C4-2B (cell line): Measurements from ENCODE around the gene MSMB.

Experiments used
- H3K27ac ChIP-seq: fragments of 450-650 bp; 2 replicates; pipeline ENCODE4 v1.5.1; 2017
- ZFX ChIP-seq: fragments of 450-650 bp; IDR thresholded peaks from 2 replicates; pipeline ENCODE4 v1.6.1; 2017
- TF ChIP-seq, protein P1 (sequence below): fragments of 450-650 bp; conservative IDR thresholded peaks from 2 replicates; pipeline ENCODE4 v1.5.1; 2017; ENCODE audit warnings: mild to moderate bottlenecking

The MSMB gene

DNA sequence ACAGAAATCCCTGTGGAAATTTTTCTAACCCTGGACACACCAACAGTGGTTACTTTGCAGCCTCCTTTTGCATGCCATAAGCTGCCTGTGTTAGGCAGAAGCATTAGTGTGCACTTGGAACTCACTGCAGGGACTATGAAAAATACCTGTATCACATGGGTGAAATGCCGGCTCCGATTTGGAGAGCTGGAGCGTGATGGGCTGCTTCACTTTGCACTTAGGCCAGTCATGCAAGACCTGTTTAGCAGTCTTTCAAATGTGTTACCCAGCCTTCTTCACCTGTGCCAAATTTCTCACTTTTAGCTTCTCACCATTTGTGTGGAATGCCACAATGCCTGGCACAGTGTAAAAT lies 26.9 kb downstream of the MSMB start:
- no peak overlapping the region for H3K27ac ChIP-seq
- TF ChIP-seq ZFX, result no peak
- TF ChIP-seq, protein P1, sequence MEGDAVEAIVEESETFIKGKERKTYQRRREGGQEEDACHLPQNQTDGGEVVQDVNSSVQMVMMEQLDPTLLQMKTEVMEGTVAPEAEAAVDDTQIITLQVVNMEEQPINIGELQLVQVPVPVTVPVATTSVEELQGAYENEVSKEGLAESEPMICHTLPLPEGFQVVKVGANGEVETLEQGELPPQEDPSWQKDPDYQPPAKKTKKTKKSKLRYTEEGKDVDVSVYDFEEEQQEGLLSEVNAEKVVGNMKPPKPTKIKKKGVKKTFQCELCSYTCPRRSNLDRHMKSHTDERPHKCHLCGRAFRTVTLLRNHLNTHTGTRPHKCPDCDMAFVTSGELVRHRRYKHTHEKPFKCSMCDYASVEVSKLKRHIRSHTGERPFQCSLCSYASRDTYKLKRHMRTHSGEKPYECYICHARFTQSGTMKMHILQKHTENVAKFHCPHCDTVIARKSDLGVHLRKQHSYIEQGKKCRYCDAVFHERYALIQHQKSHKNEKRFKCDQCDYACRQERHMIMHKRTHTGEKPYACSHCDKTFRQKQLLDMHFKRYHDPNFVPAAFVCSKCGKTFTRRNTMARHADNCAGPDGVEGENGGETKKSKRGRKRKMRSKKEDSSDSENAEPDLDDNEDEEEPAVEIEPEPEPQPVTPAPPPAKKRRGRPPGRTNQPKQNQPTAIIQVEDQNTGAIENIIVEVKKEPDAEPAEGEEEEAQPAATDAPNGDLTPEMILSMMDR, result no peak

DNA sequence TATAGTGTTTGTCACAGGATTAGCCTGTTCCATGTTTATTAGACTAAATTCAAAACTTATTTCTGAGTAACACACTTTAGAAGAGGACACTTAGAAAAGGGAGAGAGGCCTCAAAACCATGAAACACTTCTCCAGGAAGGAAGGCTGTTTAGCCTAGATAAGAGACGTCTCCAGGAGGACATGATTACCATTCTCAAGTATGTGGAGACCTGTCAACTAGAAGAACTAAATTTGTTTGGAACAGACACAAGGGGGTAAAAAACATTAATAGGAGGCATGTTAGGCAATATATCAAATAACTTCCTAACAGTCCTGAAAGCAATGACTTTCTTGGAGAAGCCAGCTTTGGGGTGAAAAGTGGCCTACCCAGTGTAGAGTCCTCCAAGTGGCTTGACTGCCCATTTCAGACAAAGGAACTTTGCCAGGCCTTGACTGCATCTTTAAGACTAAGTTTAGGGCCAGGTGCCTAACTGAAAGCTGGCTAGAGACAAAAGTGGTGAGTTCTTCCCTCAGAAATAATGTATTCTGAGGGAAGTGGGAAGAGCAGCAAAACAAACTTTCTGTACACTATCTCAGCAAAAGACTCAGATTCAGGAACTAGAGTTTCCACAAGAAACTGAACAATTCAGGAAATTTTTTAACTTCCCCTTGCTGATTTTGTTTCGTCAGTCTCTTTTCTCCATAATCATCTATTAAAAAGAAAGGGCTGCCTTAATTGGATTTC lies 27.5 kb downstream of the MSMB start:
- H3K27ac ChIP-seq, result no peak overlapping the region
- TF ChIP-seq, protein P1, result no peak
- TF ChIP-seq ZFX, result no peak

DNA sequence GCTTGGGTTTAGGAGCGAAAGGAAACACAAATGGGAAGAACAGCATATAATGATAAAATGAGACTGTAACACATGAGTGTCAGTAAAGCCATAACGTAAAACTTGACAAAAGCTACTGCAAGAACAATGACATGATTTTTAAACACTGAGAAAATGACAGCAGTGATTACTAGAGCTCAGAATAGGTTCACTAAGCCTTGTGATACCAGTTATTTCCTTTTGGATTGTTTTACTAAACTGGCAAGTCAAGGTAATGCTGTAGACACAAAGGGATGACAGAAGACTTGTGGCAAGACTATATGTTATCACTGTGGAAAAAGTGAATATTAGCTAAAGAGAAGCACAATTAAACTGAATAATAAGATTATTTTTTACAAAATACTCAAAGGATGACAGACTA lies 28.3 kb downstream of the MSMB start:
- no peak overlapping the region for H3K27ac ChIP-seq
- TF ChIP-seq ZFX, result no peak
- TF ChIP-seq, protein P1, result no peak

DNA sequence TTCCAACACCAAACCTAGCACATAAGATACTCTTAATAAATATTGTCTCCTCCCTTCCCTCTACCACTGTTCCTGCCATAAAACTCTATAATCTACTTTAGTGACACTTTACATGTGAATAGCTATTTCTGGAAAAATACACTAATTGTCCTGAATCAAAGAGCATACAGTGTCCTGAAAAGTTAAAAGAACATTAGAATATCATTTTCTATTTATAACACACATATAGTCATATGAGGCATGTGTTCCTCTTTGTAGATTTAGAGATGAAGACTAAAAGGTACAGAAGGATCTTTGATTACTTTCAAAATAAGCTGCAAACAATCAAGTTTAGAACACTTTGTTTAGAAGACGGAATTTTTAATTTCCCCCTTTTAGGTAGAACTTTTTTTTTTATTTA lies 29.3 kb downstream of the MSMB start:
- H3K27ac ChIP-seq, result no peak overlapping the region
- no peak for TF ChIP-seq ZFX
- TF ChIP-seq, protein P1, result no peak

DNA sequence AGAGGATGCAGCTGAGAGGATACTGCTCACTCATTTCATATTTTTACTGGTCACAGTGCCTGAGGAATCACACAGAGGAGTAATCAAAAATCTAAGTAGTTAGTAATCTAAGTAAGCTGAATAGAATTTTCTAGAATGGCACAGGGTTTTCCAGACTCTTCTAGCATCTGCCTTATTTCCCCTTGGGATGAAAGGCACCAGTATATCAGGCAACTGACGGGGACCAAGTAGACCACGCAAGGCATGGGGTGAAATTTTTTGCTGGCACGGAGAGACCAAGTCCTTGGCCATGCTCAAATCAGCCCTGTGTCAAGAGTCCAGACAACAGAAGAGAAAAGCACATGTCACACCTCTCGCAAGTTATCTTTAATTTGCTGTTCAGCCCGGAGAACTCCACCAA lies 29.9 kb downstream of the MSMB start:
- no peak overlapping the region for H3K27ac ChIP-seq
- TF ChIP-seq ZFX, result no peak
- TF ChIP-seq, protein P1, result no peak

DNA sequence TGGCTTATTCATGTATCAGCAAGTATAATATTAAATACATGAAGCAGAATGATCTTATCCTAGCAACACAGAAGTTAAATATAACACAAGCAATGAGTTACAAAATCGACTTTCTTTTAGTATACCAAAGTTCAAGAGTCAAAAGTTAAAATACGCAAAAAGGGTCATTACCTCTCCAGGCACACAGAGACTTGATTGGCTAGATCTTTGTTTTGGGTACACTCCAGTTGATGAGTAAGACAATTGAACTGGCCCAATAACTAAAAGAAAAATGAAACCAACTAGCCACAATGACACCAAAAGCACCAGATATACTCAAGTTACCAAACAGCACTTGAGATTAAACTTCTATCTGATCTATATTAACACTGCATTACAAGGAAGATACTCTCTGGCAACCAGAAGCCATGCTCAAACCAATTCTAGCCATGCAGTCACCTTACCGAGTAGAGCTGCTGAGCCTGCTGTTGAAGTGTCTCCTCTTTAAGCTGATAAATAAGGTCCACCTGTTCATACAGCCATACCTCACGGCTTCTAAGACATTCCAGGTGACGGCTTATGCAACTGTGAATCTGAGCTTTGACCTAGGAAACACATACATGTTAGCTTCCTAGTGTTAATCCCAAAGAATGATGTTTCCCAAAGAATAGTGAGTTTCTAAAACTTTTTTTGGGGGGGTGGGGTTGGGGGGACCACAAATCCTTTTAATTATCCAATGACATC lies 31.2 kb downstream of the MSMB start:
- no peak for TF ChIP-seq ZFX
- TF ChIP-seq, protein P1, result no peak
- no peak overlapping the region for H3K27ac ChIP-seq

DNA sequence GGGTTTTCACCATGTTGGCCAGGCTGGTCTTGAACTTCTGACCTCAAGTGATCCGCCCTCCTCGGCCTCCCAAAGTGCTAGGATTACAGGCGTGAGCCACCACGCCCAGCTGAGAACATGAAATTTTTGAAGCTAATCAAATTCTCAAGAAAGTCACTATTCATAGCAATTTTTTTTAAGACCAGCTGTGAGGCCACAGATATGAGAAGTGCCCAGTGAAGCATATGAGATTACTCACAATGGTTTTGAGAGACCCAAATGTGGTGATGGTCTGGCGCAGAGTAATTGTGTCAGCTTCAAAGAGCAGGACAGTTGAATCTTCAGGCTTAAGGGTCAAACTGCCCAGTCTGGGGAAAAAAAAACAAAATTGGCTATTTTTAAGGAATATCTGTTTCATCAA lies 31.9 kb downstream of the MSMB start:
- TF ChIP-seq, protein P1, result no peak
- TF ChIP-seq ZFX, result no peak
- no peak overlapping the region for H3K27ac ChIP-seq
